Adrenal gland (tissue), 5 donors: ENCODE results near the gene PTPRN2.

Source experiments
- CTCF ChIP-seq, 6 experiments: fragments of 450-650 bp in 4 of 6; fragments of 200-600 bp in 2 of 6; sonication (generic) in 1 of 6; IDR thresholded peaks; 1 replicate in 5 of 6; 2 replicates in 1 of 6; pipeline versions ENCODE4 v1.5.1 to v1.8.0; 2016 to 2021; ENCODE audit warnings: antibody characterized with exemption in 6 of 6, mild to moderate bottlenecking in 2 of 6, moderate library complexity in 1 of 6
- POLR2A ChIP-seq, 2 donors: fragments of 450-650 bp; IDR thresholded peaks; one replicate each; pipeline ENCODE4 v1.6.1; 2017; ENCODE audit warnings: antibody characterized with exemption in 2 of 2, mild to moderate bottlenecking in 2 of 2, moderate library complexity in 1 of 2
- donor health status: DM: no; HTN: no; CAD: no.

- no peak for TF ChIP-seq POLR2A (IDR thresholded peaks at IDR 0.05)
- no peak for TF ChIP-seq CTCF (IDR thresholded peaks at IDR 0.05)
These were observed 449.9 kb downstream of the PTPRN2 start for GRCh38 chr7:158137516-158138328.
